Embryonic facial prominence (tissue), 1 donor: ENCODE measurements around the gene PCDH9.

Experiments
- DNase-seq: peaks from one replicate; pipeline ENCODE4 v3.0.0-alpha.2; 2016; ENCODE audit errors: extremely low spot score

Gene PCDH9

DNA sequence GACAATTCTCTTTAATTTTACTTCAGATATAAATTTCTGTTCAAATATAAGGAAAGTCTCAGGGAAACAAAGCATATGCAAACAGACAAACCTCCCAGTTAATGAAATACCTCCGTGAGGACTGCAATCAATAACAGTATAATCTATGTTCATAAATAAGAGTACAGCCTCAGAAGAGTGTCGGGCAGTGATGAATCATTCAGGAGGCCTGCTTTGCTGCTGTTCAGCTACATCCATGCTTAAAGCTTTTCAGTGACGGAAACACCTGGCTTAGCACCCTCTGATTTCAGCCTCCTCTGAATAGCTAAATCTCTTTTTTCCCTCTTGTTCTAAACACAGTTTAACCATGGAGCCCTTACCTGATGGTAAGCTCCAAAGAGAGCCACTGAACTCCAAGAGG is 69.0 kb downstream of the PCDH9 start:
- no peak for DNase-seq

- DNase-seq: no peak
Measured at GRCh38 chr13:67158903-67159302, 71.2 kb downstream of the PCDH9 start.

DNA sequence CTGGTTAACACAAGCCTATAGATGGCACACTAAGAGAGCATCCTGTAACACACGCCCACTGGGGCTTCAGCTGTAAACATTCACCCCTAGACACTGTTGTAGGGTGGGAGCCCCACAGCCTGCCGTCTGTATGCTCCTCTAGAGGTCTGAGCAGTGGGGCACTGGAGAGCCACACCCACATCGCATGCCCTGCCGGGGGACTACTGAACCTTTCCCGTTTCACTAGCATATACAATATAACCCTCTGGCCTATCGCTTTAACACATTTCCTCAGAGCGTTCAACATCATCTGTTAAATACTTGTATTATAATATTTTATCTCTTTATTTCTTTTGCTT is 73.4 kb downstream of the PCDH9 start:
- no peak for DNase-seq

GRCh38 chr13:67155898-67156722 is 74.0 kb downstream of the PCDH9 start:
- no peak for DNase-seq

- DNase-seq: no peak
Measured at GRCh38 chr13:67152085-67152484, 78.1 kb downstream of the PCDH9 start.

DNA sequence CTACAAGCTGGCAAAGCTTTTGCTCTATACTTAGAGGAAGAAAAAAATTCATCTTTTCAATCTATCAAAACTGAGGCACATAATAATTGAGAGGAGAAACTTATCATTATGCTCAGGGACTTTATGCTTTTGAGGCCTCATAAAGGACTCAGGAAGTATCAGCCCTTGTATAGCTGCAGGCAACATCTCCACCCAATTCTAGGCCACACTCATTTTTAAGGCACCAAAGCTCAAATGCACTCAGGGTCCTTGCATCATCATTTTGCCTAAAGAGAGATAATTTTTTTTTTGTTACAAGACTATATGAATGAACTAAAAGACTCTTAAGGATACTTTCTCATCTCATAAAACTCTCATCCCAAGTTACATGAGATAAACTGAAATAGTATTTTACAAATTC is 78.5 kb downstream of the PCDH9 start:
- no peak for DNase-seq

- DNase-seq: no peak
Measured at GRCh38 chr13:67150608-67151007, 79.5 kb downstream of the PCDH9 start.

GRCh38 chr13:67148161-67148571 is 82.0 kb downstream of the PCDH9 start:
- no peak for DNase-seq

DNA sequence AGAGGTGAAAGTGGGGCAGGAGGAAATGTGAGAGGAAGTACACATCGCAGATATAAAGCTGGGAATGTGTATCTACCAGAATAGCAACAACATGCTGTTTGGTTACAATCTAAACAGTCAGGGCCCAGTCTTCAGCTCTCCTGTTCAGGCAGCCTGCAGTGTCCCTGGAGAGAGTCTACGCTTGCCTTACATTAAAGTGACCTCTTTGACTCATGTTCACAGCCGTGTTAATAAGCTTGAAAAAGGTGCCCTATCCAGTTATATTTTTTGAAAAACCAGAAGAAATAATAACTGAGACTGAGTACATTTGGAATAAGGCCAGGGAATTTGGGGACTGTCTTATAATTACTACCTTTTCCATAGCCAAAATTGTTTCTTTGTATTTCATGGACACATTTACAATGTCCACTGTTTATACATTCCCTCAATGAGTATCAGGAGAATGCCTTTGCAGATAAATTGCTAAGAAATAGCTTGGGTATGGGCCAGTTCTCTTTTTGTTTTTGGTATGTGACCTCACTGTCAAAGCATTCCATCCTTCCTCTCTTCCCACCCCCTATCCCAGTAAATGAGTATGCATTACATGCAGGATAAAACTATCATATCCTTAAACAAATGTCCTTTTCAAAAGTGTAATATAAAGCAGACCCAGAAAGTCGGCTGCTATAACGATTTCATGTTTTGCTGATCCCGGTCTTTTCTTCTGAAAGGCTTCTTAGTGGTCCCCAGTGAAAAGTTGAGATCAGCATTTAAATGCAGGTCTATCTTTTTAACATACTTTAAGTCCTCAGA is 82.6 kb downstream of the PCDH9 start:
- peak; percentile 15 for DNase-seq

GRCh38 chr13:67146523-67147130 is 83.5 kb downstream of the PCDH9 start:
- no peak for DNase-seq

DNA sequence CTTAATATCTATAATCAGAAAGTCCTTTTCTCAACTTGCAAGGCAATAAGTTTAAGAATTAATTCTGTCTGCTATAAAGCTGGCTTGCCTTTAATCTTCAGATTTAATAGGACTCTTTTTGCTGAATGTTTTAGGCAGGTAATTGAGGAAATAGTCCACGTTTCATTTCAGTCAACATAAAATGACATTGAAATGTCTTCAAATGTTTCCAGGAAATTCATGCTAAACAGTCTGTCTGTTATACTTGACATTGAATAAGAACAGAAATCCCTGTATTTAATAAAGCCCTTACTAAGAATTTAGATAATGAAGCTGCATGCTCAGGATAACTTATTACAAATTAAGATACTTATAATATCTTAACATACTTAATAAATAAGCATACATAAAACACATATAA is 84.2 kb downstream of the PCDH9 start:
- DNase-seq: no peak

DNA sequence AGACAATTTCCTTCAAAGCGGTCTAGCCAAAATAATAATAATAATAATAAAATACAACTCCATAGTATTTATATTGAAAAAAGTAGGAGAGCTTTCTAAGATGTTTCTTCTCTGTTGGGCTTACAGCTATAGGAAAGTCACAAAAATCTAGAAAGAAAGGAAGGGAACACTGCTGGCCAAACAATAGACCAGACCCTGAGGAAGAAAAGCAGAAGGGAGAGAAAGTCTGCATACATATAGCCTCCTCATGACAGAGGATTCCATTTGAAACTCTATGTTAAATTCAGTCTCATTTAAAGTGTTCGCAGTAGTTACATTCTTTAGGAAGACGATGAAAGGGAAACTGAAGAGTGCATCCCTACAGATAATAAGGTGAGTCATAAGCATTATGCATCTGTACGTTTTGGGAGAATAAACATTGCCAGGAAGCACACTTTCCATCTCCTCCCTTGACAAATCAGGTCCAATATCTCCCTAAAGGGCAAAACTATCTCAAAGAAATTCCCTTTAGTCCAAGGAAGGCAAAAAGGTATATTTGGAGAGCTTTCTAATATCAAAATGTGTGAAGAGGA is 86.5 kb downstream of the PCDH9 start:
- no peak for DNase-seq

DNA sequence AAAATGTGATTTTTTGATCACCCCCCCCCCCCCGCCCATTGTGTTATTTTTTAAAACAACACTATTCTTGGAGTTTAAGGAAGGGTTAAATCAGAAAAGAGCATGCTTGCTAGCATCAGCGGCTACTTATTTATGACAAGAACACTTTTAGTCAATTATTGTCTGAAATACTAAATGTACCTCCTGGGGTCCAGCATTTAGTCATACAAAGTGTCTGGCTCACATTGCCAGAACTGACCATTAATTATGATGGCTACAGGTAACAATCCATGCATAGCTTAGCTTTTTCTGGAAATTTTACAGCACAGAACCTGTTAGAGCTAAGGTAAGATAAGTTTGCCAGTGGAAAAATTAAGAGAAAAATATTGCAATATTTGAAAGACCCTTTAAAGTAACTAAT is 90.1 kb downstream of the PCDH9 start:
- DNase-seq: no peak

- DNase-seq: no peak
Measured at GRCh38 chr13:67139551-67139950, 90.6 kb downstream of the PCDH9 start.

- DNase-seq: no peak
Measured at GRCh38 chr13:67138970-67139369, 91.2 kb downstream of the PCDH9 start.

DNA sequence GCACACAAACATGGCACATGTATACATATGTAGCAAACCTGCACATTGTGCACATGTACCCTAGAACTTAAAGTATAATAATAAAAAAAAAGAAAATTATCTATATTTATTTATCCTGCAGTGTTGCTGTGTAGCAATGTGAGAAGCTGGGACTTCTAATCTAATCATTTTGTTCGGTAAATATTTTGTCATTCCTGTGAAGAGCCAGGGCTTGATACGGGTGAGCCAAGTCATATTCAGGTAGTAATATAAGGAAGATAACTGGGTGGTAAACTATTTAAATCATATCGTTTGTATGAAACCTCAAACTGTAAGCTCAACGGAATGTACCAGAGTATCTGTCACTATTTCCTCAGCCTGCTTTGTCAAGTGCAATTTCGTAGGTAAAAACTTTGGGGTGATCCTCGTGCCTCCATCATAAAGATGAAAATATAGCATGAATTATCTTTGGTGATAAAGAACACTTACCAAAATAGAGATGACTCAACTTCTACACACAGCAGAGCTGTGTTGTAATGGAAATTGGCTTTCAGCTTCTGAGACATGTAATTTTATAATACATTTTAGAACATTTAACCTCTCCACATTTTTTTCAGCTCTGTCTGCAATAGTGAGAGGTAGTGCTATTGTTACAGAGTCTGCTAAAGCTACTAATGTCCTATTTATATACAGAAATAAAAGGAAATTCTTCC is 92.9 kb downstream of the PCDH9 start:
- no peak for DNase-seq

- no peak for DNase-seq
Measured at GRCh38 chr13:67136157-67136556, 94.0 kb downstream of the PCDH9 start.

DNA sequence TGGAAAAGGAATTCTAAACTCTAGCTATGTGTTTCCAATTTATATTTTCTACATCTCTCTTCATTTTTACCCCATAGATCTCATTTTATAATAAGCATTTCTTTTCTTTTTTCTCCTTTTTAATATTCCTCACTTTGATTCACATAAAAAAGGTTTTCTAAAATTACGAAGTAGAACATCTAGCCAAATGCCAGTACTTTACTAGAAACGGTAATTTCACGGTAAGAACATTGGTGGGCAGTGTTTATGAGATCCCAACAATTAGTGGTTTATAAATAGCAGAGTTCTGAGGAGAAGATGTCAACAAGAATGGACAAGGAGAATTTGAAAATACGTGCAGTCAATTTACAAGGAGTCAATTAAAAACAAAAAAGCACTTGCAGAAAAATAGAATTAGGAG is 94.8 kb downstream of the PCDH9 start:
- DNase-seq: no peak

DNA sequence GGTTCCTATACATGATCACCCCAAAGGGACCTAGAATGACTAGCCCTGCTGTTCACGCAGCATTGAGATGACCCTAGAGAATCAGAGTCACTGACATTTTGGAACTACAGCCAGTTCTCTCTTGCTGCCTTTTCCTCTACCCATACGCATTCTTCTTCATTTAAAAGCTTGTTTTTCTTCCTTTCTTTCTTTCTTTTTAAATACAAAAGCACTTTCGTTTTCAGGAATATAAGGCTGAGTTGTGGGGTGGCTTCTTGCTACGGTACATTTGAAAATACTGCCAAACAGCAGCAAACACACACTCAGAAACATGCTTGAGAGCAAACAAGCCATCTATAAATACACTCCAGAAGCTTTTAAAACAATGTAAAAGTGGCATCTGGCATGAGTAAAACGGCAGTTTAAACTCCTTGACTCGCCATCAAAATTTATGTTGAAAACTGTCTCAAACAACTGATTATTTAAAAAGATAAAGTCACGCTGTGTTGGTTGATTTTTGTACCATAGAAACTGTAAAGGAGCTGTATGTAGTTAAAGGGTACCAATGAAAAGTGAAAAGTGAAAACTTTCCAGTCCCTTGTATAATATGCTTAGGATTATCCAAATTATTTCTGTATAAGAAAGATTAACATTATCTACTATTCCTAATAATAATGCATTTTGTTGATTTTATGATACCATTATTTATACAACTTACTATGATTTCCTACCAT is 95.6 kb downstream of the PCDH9 start:
- DNase-seq: no peak

- DNase-seq: no peak
Measured at GRCh38 chr13:67133476-67133875, 96.7 kb downstream of the PCDH9 start.

- DNase-seq: no peak
Measured at GRCh38 chr13:67131393-67131792, 98.7 kb downstream of the PCDH9 start.
